SHP77 (cell line): ENCODE data around the gene SLC49A4.

Experiments used
- DNase-seq, 2 experiments: peaks; one replicate each; lab custom pipeline; 2025; lab: John Stamatoyannopoulos, UW

SLC49A4 gene

DNA sequence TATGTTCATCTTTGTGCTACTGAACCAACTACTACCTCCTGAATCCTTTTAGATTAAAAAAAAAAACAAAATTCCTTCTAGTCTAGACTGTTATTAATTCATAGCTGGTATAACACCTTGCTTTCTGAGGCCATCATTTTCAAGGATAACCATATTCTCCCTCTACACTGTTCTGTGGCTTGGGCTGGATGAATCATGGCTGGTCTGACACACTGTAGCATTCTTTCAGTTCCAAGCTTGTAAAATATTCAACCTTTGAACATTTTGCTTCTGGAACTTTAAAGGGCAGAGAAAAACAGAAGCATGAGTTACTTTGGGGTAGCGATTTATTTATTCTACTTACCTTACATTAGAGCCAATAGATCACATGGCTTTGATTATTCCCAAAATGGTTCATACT is 8.8 kb upstream of the SLC49A4 start:
- DNase-seq, result no peak

DNA sequence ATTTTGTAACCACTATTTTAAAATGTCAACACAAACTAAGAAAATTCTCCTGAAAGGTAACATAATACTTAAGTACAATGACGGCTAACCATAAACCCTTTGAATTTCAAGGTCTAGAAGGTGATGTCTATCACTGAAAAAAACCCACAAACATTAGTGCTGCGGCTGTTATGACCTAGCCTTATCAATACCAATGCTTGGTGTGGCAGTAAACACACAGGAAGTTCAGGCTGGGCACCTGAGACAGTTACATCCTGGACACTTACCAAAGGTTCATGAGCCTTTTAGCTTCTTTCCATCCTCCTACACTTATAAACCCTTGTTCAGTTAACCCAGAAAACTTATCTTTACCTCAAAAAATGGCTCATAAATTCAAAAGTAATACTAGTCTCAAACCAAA is 7.0 kb upstream of the SLC49A4 start:
- no peak for DNase-seq

DNA sequence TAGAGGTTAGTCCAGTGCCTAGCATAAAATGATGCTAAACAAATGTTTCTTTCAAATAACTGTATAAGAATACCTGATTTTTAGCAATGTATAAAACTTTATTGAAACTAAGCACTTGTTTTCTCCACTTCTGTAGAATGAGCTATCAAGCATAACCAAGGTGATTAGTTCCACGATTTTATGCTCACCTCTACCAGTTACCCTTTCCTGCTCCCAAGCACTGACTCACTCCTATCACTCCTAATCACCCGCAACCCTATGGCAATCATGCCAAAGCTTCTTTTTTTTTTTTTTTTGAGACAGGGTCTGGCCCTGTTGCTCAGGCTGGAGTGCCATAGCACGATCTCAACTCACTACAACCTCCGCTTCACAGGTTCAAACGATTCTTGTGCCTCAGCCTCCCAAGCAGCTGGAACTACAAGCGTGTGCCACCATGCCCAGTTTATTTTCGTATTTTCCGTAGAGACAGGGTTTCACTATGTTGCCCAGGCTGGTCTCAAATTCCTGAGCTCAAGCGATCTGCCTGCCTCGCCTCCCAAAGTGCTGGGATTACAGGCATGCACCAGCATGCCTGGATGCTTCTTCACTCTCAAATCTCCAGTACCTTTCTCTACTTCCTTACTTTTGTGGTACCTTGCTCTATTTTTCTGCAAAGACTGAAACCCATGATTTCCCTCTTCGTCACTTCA is 5.1 kb upstream of the SLC49A4 start:
- no peak for DNase-seq

DNA sequence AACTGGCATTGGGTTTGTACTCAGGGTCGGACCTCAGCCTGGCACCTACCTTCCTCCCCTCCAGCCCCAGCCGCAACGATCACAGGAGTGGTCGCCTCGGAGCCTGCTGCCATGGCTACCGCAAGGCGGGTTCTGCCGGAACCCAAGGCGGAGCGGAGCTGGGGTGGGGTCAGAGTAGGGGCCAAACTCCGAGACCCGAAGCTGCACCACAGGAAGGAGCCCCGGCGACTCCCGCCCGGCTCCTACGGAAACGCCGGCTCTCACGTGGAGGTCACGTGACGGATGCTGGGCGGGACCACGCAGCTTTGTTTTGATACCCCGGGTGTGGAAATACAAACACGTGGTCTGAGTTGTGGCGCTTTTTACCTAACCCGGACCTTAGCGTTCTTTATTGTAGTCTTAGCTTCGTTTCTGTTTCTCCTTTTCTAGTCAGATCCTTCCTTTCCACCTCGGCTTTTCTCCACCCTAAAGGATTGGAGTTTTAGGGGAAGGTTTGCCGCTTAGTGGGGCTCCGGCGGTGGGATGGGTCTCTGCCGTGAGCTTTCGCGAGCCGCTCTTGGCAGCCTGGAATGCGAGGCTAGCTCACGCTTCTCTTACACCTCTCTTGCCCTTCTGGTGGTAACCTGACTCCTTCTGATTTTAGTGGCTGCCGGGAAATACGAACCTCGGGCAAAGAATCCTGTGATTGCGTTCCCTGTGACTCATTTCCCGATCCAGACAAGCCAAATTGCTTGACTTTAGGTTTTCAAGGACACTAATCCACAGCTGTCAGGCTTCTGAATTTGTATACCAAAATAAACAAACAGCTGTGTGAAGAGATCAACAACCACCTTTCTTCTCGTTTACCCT is 1.1 kb upstream of the SLC49A4 start, which contains the start of gene HSPBAP1:
TSS of gene HSPBAP1 (minus strand) at position 264 of the 849 bp plus-strand sequence. CDS start at position 113, 151 bp downstream.
- no peak for DNase-seq

DNA sequence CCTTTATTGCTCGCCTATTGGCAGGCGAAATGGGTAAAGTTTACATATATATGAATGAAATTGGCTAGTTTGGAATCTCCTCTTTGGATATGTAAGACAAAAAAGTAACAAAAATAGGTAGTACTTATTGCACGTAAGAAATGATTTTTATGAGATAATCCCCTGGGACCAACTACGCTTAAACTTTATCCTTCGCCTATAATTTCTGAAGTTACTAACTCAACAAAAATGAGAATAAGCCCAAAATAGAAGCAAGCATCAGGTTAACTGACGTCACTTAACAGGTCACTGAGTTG is 438 bp upstream of the SLC49A4 start:
- DNase-seq, result no peak

DNA sequence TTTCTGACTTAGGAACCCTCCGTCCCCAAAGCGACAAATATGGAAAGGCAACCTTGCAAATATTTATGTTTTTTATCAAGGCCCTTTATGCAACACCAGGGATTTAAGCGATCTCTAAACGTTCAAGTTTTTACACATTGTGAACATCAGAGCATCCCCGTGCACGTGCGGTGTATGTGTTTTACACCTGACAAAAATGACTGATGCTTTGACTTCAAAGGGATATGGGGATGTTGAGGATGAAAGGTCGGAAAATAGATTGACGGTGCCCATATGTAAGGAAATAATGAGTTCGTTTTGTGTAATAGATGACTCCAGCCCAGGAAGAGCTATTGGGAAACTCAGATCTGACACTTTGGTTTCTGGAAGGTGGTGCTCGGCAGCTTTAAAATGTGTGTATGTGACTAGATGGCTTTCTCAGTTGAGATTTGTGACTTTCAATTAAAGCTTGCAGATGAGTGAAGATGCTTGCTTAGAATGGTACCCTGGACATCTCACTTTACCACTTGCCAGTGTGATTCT is 866 bp downstream of the SLC49A4 start:
- DNase-seq, result no peak

DNA sequence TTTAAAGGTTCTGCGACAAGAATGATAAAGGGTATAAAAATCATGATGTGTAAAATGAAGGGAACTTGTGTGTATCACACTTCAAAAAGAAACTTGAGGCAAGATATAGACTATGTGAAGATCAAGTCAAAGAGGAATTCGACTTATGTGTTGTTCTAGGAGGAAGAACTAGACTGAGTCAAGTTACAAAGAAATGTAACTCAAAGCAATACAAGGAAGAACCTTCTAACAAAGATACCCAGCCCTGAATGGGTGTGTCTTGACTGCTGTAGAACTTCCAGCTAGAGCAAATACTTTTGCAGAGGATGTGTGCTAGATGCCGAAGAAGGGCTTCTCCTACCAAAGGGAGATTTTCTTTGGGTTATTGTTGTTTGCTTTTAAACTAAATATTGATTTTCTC is 2.4 kb downstream of the SLC49A4 start:
- DNase-seq, result no peak

DNA sequence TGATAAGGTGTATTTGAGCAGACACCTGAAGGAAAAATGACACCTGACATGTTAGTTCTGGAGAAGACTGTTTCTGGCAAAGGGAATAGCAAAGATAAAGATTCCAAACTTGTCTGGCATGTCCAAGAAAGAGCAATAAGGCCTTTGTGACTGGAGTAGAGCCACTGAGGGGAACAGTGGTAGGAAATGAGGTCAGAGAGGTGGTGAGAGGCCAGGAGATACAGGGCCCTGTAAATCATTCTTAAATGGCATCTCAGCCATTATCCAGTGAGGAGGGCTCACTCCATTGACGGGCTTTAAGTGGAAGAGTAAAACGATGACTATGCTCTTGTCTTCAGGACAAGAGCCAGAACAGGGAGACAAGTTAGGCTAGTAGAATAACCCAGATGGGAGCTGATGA is 4.5 kb downstream of the SLC49A4 start:
- DNase-seq, result no peak

DNA sequence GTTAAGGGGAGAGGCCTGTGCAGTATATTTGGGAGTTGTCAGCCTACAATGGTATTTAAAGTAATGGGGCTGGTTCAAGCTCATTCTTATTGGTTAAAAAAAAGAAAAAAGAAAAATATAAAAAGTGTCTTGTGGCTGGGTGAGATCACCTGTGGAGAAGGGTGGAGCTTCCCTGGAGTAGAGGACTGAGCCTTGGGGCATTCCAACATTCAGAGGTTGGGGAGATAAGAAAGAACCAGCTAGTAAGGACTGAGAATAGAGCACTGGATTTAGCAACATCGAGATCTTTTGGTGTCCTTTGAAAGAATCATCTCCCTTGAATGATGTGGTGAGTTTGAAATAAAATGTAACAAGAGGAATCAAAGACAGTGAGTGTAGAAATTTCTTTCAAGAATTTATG is 5.2 kb downstream of the SLC49A4 start:
- DNase-seq, result no peak

DNA sequence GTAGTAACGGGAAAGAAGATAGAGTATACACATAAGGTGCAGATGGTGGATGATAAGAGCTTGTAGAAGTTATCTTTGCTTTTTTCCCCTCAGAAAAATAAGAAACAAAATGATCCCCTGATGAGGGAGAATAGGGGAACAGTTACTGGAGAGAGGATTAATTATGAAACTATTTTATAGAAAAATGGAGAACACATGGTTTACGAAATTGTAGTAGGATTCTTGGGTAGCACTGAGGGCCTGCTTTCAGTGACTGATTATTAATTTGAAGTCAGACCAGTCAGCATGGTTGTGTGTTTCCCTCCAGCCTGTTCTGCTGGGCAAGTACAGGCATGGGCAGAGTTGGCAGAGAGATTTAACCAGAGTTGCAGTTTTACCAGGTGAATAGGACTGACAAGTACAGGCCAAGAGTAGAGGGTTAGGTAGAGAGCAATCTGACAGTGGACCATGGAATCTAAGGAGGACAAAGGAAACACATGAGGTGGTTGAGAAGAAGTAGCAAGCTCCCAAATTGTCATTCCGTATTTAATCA is 5.9 kb downstream of the SLC49A4 start:
- no peak for DNase-seq

DNA sequence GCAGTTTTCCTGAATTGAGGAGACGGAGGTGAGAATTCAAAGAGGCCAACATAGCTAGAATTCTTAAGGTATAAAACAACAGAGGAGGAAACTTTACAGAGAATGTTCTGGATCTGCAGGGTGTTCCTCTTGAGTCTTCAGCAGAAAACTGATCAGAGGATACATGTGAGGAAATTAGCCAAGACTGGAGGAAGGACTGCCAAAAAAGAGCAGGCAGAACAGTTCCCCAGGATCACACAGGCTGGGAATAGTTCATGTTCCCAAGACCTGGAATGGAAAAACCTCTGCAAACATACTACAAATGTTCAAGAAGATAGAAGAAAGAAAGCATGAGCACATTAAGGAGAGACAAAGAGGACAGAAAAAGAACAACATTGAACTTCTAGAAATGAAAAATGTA is 7.5 kb downstream of the SLC49A4 start:
- DNase-seq, result no peak

DNA sequence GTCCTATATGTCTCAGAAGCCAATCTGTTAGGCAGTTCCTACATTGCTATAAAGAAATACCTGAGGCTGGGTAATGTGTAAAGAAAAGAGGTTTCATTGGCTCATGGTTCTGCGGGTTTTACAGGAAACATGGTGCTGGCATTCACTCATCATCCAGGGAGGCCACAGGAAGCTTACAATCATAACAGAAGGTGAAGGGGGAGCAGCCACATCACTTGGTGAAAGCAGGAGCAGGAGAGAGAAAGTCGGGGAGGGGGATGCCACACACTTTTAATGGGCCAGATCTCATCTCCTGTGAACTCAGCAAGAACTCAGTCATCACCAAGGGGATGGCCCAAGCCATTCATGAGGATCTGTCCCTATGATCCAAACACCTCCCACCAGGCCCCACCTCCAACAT is 9.1 kb downstream of the SLC49A4 start:
- DNase-seq, result no peak

DNA sequence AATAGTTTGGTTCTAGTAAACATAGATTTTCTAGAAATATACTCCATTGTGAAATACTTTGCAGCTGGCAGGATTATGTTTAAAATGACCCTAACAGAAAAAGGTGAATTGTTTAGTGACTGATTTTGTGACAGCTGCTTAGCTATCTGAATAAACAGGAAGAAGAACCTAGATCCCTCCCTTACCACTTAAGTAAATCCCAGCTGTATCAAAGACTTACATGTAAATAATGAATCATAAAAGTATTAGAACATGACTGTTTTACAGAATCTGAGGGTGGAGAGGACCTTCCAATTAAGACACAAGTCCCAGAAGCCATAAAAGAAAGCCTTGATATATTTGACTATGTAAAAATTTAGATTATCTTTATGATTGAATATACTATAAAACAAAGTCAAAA is 15.9 kb downstream of the SLC49A4 start:
- no peak for DNase-seq

DNA sequence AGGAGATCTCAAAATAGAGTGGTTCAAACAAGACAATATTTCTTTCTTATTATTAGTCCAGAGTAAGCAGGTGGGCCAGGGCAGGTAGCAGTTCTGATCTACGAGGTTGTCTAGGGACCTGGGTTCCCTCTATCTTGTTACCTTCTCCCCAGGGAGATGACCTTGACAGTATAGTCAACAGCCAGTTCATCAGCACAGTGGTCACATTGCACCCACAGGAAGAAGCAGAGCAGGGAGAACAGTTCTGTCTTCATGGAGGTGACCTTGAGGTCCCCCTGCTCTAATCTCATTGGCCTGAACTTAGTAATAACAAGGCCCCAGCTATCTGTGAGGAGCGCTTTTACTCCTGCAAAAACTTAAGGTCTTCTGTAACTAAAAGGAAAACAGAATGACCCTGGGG is 21.7 kb downstream of the SLC49A4 start:
- DNase-seq, result no peak

DNA sequence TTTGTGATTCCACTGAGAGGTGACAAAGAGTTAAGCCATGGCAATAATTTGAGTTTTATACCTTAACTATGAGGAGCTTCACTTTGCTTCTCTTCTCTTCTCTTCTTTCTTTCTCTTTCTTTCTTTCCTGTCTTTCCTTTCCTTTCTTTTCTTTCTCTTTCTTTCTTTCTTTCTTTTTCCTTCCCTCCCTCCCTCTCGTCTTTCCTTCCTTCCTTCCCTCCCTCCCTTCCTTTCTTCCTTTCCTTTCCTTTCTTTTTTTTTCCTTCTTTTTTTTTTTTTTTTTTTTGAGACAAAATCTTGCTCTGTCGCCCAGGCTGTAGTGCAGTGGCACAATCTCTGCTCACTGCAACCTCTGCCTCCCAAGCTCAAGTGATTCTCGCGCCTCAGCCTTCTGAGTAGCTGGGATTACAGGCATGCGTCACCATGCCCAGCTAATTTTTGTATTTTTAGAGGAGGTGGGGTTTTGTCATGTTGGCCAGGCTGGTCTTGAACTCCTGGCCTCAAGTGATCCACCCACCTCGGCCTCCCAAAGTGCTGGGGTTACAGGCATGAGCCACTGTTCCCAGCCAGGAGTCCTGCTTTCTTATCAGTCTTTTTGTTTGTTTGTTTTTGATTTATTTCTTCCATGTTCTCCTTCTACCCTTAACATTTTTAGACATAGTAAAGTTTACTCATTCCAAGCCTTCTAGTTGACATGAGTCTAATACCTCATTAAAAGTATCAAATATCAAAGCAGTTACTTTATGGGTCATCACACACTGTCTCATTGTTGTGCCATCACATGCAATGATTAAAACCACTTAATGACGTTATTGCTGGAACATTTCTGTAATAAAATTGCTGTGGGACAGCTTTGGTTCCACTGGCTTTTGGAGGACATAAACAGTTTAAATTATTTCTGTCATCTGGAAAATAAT is 29.9 kb downstream of the SLC49A4 start:
- DNase-seq, result no peak

DNA sequence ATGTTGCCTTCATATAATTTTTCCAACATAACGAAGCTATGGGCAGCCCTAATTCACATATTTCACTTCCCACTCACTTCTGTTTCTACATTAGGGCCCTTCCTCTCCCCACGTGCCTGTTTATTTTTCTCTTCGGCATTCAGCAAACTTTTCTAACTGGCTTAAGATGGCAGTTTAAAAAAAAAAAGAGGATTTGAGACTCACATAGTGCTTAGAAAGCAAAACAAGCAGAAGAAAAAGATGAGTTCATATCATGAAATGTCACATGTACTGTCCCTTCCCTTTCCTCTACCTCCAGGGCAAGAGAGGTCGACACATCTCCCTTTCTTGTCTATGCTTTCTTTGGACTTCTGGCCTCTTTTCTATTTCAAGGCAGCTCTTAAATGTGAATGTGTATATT is 30.6 kb downstream of the SLC49A4 start:
- no peak for DNase-seq

DNA sequence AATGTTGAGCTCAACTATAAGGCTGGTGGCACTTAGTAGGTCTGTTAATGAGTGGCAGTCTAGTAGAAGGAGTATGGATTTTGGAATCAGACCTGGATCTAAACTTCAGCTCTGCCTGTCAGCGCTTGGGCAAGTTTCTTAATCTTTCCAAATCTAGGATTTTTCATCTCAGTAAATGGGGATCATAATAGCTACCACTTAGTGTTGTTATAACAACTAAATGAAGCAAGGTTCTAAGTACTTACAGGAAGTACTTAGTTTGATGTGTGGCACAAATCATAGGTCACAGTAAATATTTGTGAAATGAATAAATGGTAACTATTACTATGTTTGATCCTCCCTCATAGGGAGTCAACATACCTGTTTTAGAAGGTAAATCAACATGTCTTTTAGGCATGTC is 31.4 kb downstream of the SLC49A4 start:
- DNase-seq, result no peak

DNA sequence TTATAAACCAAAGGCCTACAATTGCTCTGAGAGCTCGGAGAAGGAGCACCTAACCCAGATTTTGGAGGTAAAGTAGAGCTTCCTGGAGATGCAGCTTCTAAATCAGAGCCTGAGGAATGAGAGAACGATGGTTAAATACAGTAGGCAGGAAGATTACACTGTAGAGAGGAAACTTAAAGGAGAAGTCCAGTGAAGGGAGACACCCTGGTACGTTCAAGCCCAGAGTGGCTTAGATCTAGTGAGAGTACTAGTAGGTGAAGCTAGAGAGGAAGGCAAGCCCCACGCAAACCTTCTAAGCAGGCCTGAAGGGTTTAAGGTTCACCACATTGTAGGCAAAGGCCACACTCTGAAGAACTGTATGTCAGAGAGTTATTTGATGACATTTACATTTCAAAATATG is 33.4 kb downstream of the SLC49A4 start:
- no peak for DNase-seq

DNA sequence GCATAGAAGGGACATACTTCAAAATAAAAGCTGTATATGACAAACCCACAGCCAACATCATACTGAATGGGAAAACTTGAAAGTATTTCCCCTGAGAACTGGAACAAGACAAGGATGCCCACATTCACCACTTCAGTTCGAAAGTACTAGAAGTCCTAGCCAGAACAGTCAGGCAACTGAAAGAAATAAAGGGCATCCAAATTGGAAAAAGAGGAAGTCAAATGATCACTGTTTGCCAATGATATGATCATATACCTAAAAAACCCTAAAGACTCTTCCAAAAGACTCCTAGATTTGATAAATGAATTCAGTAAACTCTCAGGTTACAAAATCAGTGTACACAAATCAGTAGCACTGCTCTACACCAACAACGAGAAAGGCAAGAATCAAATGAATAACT is 40.7 kb downstream of the SLC49A4 start:
- DNase-seq, result no peak

DNA sequence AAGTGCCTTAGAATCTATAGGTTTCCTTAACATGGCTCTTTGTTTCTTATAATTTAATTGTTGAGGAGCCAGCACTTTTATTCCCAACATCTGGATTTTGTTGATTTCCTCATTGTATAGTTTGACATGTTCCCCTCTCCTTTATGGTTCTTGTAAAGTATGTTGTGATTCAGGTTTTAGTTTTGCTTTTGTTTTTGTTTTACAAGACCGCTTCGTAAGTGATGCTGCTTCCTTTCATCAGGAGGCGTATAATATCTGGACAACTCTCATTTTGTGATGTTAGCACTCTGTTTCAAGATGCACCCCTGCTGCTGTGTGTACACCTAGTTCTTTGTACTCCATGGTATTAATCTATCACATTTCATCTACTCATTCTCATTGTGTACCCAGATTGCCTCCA is 48.7 kb downstream of the SLC49A4 start:
- DNase-seq, result no peak

DNA sequence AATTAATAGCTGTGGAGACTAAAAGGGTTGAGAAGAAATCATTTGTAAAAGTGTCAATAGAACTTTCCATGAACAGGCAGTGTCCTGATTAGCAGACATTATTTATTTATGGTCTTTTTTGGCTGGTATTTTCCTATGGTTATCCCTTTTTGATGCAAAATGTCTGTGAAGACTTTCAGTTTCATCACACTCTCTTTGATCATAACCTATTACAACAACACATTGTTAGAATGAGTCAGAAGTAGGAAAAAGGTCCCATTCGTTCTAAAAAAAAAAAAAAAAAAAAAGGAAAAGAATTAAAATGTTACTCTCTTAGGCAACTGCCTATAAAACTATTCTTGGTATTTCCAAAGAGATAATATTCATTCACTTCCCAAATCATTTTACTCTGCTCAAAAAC is 62.1 kb downstream of the SLC49A4 start:
- DNase-seq, result no peak

DNA sequence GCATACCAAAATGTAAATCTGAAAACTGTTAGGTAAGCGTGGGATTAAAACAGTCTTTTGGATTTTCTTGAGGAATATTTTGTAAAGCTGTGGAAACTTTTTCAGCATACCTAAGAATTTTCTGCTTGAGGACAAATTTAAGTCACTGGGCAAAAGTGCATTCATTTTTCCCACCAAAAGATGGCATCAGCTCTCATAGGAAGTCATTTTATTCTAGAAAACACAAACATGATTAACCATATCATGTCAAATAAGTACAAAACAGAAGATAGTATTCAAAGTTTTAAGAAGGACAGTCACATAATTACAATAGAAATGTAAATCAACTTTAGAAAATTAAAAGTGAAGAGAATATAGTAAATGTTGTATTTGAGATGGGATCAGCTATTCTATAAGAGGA is 63.5 kb downstream of the SLC49A4 start:
- DNase-seq, result no peak
